OCI-LY3 (cell line): ENCODE results near the gene ST3GAL5.

Experiments used
- H2AFZ ChIP-seq: fragments of 200-600, 300-600 bp; shearing (Covaris generic); 2 replicates; pipeline ENCODE4 v1.6.0; 2014; ENCODE audit warnings: antibody characterized with exemption, low read depth, low read length
- H3K27ac ChIP-seq: fragments of 200-600, 300-600 bp; sonication (generic); 2 replicates; pipeline ENCODE4 v1.5.1; 2014; ENCODE audit warnings: mild to moderate bottlenecking, low read length, moderate library complexity, mixed read lengths
- H3K27me3 ChIP-seq: fragments of 200-600, 300-600 bp; sonication (generic); 2 replicates; pipeline ENCODE4 v1.6.1; 2014; ENCODE audit warnings: low read depth, low read length, mixed read lengths
- H3K36me3 ChIP-seq: fragments of 200-600, 300-600 bp; sonication (generic); replicated peaks from 2 replicates; pipeline ENCODE3; 2014; ENCODE audit warnings: low read depth, low read length, mixed read lengths
- H3K4me1 ChIP-seq: fragments of 300-600, 200-600 bp; sonication (generic); 2 replicates; pipeline ENCODE4 v1.6.1; 2014; ENCODE audit warnings: low read length, mixed read lengths
- H3K4me2 ChIP-seq: fragments of 200-600, 300-600 bp; sonication (generic); 2 replicates; pipeline ENCODE4 v1.6.1; 2014; ENCODE audit warnings: low read length, mixed read lengths
- H3K4me3 ChIP-seq: fragments of 300-600, 200-600 bp; sonication (generic); 2 replicates; pipeline ENCODE4 v1.5.1; 2014; ENCODE audit warnings: antibody characterized with exemption, mild to moderate bottlenecking, low read length, moderate library complexity
- H3K79me2 ChIP-seq: fragments of 300-600, 200-600 bp; shearing (Covaris generic); 2 replicates; pipeline ENCODE4 v1.6.1; 2014; ENCODE audit warnings: mild to moderate bottlenecking, low read length, mixed read lengths
- H3K9ac ChIP-seq: fragments of 300-600, 200-600 bp; shearing (Covaris generic); 2 replicates; pipeline ENCODE4 v1.6.0; 2014; ENCODE audit warnings: mild to moderate bottlenecking, low read length, moderate library complexity
- H3K9me3 ChIP-seq: fragments of 200-600, 300-600 bp; shearing (Covaris generic); 2 replicates; pipeline ENCODE4 v1.6.1; 2014; ENCODE audit warnings: low read length, mixed read lengths; ENCODE audit not compliant: insufficient read depth
- H4K20me1 ChIP-seq: fragments of 200-600, 300-600 bp; sonication (generic); 2 replicates; pipeline ENCODE4 v1.6.1; 2016; ENCODE audit warnings: low read length, mixed read lengths; ENCODE audit not compliant: insufficient read depth
- EZH2phosphoT487 ChIP-seq: fragments of 200-600 bp; shearing (Covaris generic); IDR thresholded peaks from 2 replicates; pipeline ENCODE4 v1.6.1; 2018; ENCODE audit warnings: antibody characterized with exemption, mixed run types, low read depth
- TF ChIP-seq, protein P1 (sequence below): fragments of 200-600, 300-600 bp; sonication (generic); IDR thresholded peaks from 2 replicates; pipeline ENCODE4 v1.5.1; 2014; ENCODE audit warnings: antibody characterized with exemption, low read length, low read depth

The ST3GAL5 gene

GRCh38 chr2:85812094-85812735 is 76.6 kb downstream of the ST3GAL5 start:
- Histone ChIP-seq H3K4me3 (no peak overlapping the region), H3K4me2 (no peak overlapping the region), H3K79me2 (no peaks in the 10 kb centered on the region), H4K20me1 (no peaks in the 10 kb centered on the region), H3K4me1 (no peaks in the 10 kb centered on the region), H3K27me3 (0 out of 2 replicates have a peak, but pooled peaks cover 2% of the 10 kb centered on the region), H2AFZ (no peak overlapping the region), H3K36me3 (no peaks in the 10 kb centered on the region), H3K9me3 (no peaks in the 10 kb centered on the region), H3K9ac (no peak overlapping the region), H3K27ac (no peak overlapping the region)
- TF ChIP-seq, protein P1, sequence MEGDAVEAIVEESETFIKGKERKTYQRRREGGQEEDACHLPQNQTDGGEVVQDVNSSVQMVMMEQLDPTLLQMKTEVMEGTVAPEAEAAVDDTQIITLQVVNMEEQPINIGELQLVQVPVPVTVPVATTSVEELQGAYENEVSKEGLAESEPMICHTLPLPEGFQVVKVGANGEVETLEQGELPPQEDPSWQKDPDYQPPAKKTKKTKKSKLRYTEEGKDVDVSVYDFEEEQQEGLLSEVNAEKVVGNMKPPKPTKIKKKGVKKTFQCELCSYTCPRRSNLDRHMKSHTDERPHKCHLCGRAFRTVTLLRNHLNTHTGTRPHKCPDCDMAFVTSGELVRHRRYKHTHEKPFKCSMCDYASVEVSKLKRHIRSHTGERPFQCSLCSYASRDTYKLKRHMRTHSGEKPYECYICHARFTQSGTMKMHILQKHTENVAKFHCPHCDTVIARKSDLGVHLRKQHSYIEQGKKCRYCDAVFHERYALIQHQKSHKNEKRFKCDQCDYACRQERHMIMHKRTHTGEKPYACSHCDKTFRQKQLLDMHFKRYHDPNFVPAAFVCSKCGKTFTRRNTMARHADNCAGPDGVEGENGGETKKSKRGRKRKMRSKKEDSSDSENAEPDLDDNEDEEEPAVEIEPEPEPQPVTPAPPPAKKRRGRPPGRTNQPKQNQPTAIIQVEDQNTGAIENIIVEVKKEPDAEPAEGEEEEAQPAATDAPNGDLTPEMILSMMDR: no peak
- no peak for TF ChIP-seq EZH2phosphoT487

DNA sequence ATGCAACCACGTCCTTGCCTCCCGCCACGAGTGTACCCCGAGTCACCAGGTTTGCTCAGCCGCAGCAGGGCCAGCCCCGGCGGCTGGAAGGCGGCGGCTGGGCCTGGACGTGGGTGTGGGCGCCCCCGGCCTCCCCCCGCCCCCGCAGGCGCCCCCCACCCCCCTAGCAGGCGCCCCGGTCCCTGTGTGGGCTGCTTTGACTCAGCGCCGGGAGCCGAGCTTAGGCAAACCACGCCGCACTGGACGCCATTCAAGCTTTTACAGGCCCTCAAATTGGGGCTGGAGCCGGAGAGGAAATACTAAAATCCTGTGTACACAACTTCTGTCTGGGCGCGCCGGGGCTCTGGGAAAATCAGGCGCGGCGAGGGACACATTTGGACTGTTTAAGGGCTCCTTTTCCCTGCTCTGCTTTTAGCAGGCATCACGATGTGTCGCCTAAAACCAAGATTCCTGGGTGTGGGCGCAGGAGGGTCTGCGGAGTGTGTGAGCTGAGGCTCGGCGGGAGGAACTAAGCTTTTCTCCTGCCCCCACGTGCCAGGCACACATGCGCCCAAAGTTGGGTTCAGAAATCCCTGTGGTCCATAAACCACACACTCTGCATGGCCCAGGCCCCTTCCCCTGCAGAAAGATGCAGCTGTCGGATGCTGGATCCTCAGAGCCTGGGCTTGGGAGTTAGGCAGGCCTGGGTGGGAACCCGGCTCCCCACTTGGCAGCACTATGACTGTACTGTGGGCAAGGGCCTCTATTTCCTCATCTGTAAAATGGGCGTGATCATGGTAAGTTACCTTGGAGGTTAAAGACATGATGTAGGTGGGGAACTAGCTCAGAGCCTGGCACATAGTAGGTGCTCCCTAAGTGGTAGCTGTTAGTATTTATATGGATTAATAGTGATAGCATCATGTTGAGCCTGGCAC is 77.4 kb downstream of the ST3GAL5 start:
- Histone ChIP-seq H3K79me2 (no peaks in the 10 kb centered on the region), H2AFZ (no peak overlapping the region), H3K9ac (no peak overlapping the region), H3K9me3 (no peaks in the 10 kb centered on the region), H4K20me1 (no peaks in the 10 kb centered on the region), H3K4me2 (no peak overlapping the region), H3K36me3 (no peaks in the 10 kb centered on the region), H3K4me1 (peaks cover 4% of the 10 kb centered on the region), H3K27ac (no peak overlapping the region), H3K27me3 (0 out of 2 replicates have a peak, but pooled peaks cover 2% of the 10 kb centered on the region), H3K4me3 (no peak overlapping the region)
- no peak for TF ChIP-seq EZH2phosphoT487
- TF ChIP-seq, protein P1: no peak

- Histone ChIP-seq H3K36me3 (no peaks in the 10 kb centered on the region), H3K79me2 (no peaks in the 10 kb centered on the region), H3K4me1 (peaks cover 8% of the 10 kb centered on the region), H3K9me3 (no peaks in the 10 kb centered on the region), H3K4me3 (no peak overlapping the region), H2AFZ (no peak overlapping the region), H3K27me3 (no peaks in the 10 kb centered on the region), H3K9ac (no peak overlapping the region), H3K27ac (no peak overlapping the region), H4K20me1 (no peaks in the 10 kb centered on the region), H3K4me2 (no peak overlapping the region)
- TF ChIP-seq, protein P1: no peak
- no peak for TF ChIP-seq EZH2phosphoT487
Measured at GRCh38 chr2:85810371-85811179, 78.2 kb downstream of the ST3GAL5 start.
